ENCODE results near the gene CXCR6.

Gene CXCR6

DNA sequence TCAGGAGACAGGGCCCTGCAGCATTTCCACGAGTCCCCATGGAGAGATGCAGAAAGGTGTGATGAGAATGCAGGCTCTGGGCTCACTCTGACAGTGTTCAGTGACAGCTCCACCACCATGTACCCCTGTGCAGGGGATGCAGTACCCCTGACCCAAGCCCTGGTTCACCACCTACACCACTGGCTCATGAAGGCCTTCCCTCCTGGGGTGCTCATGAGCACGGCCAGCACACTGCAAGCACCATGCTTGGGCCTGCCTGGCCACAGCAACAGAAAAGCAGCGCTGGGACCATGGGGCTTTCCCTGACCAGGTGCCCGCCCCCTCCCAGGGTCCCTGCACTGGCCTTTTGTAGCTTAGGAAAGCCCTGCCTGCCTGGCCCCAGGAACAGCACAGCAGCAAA is 6.2 kb downstream of the CXCR6 start:
- no peak for DNase-seq

DNA sequence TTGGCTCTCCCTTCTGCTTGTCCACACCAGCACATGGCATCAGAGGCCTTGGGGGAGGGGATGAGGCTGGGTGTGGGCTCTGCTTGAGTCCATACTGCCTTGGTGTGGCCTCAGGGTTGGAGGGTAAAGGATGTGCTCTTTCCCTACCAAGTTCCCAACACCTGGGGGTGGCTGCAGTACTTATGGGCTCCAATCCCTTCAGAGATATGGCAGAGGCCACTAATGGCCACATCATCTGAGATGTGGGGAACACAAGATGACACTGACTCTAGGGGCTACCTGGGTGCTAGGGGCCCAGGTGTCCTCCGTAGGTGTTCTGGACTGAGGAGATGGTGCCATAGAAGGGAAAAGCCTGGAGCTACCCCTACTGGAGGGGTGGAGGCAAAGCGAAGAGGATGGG is 6.9 kb downstream of the CXCR6 start:
- DNase-seq: no peak

DNA sequence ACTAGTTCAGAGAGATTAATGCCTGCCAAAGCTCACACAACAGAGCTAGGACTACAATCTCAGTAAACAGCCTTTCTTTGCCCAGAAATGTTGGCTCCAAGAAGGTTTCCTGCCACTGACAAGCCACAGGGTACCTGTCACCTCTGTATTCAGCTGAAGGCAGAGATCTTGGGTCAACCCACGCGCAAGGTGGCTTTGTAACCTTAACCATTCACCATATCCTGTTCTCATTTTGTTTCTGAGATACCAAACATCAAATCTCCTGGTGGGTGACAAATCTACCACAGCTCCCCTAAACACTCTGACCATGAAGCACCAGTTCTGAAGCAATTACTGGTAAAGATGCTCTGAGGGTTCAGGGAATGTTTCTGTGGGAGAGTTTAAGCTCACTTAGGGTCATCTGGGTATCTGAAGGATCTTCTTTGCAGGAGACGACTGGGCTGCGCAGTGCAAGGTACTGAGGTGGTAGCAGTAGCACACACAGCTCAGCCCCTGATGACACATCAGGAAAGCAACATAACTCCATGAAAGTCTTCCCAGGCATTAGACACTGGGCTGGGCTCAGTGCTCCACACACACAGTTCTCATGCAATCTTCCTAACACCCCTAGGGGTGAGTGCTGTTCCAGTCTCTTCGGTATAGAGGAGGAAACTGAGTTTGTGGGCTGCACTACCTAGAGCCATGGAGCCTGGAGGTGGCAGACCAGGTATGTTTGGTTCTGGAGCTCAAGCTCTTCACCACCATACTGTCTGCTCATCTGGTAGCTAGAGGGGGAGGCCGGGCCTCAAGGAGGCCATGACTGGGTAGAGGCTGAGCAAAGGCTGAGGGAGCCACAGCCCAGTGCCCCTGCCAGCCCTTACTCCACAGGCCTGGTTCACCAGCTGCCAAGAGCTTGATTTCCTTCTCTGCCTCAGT is 7.7 kb downstream of the CXCR6 start:
- peak; percentile 69 for DNase-seq

DNA sequence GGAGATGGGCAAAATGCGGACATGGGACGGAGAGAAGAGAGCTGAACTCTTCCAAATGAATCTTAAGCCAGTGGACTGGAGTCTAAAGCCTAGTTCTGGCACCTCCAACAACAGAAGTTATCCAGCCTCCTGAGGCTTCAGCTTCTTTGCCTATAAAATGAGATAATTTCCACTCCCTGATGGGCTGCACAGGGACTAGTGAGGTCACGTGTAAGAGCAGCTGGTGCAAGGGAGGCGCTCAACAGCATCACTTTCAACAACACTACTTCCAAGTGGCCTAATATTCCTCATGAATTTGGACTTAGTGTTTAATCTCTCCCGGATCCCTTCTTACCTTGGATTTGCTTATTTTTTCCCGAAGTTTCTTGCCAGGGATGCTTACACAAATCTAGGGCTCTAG is 8.7 kb downstream of the CXCR6 start:
- no peak for DNase-seq

DNA sequence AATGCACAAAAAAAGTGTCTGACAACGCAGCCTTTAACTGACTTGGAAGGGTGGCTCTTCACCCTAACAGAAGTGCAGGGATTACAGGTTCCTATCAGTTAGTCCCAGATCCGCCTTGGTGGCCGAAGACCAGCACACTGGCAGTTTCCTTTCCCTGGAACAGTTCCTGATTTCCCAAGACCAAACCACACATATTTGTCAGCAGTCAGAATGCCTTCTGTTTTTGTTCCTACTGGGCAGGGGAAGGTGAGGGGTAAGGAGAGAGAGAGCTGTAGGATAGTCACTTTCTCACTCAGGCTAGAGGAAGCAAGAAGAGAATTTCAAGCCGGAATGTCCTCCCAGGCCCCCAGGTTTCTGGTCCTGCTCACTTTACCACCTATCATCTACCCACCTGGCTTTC is 9.2 kb downstream of the CXCR6 start:
- no peak for DNase-seq

DNA sequence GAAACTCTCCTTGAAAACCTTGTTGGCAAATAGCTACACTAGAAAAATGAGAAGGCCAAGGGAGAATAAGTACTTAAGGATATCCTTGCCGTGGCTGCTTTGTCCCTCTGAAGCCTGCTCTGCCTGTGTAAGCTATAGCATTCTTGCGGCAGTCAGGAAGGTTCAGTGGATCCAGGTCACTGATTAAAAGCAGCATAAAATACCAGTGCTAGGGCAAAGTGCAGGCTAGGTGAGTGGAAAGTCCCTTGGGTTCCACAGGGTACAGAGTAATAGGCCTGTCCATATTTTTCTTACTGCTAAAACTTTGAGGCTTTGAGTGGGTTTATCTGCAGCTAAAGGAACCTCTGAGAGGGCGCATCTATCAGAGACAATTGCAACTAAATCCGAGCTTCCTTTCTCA is 10.3 kb downstream of the CXCR6 start:
- no peak for DNase-seq

DNA sequence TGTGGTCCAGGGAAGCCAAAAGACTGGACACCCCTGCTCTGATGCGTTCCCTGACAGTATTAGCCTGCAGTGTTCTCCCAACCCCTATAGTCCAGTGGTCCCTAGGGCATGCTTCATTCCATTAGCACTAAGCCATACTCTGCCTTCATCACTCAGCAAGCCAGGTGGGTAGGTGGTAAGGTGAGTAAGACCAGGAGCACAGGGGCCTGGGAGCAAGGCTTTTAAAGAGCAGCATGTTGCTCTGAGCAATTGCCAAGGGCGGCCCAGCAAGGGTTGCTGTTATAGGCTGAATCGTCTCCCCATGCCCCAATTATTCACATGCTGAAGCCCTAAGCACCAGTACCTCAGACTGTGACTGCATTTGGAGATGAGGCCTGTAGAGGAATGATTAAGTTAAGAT is 11.0 kb downstream of the CXCR6 start:
- no peak for DNase-seq

DNA sequence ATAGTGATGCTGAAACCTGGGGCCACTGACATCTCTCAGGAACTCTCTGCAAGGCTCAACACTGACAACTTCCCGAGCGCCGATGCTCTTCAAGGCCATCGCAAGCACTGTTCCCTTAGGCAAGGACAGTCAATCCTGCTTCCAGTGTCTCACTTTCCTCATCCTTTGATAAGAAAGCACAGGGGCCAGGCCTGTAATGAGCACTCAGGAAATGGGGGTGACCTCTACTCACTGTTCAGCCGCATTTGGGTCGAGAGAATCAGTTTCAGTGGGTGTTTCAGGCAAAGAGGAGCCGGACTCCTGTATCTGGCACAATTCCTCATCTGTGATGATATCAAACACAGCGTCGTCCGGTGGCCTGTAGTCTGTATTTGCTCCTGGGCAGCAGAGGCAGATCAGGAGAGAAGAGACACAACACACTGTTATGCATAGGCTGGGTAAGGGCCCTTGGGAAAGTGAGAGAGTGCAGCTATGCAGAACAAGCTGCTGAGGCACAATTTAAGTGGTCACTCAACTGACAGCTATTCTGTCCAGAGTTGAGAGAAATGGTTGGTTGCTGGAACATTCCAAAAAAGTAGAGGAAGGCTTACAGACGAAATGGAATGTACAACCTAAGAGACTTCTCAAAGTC is 11.9 kb downstream of the CXCR6 start:
- DNase-seq: no peak

DNA sequence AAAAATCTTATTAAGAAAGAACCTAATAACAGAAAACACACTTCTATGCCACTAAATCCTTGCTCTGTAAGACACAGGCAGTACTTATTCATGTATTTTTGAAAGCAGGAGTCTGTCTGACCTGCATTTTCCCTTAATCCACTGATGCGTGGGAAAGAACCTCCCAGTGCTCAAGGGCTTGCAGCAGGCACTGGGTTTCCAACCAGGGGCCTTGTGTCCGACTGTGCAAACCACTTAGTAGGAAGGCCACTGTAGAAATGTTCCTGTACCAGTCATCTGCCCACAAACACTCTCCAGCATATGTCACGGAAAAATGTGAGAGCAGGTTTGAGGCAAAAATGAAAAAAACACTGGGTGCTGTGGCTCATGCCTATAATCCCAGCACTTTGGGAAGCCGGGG is 12.4 kb downstream of the CXCR6 start:
- DNase-seq: no peak

DNA sequence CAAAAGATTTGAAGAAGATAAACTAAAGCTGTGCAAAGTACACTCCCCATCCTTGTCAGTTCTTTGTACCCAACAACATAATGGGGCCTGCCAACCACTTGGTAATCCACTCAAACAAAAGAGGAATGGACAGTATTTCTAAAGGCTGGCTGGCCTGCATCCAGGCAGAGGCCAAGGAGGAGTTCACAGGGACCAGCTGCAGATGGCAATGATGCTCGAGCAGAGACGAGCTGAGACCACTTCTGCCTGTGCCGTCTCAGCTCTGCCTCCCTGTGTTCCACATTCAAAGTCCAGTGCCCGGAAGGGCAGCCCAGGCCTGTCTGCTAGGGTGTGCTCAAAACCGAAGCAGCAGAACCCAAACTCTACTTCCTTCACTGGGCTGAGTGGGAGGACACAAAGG is 14.3 kb downstream of the CXCR6 start:
- no peak for DNase-seq

DNA sequence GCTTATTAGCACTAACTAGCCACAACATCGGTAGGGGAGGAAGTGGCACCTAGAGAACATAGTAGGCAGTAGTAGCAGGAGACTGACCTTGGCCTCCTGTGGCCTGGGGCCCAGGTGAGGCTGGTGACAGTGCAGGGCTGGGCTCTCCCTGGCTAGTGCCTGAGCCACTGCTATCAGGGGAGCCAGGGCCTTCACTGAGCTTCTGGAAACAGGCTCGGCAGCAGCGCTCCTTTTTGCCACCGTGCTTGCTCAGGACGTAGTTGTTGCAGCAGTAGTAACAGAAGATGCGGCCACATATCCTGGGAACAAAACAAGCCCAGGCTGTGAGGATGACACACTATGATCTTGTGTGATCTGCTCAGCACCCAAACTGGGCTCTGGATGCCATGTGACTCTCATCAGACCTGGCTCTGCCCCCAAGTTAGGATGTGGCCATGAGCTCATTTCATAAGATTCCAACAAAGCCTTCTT is 15.1 kb downstream of the CXCR6 start:
- DNase-seq: no peak

DNA sequence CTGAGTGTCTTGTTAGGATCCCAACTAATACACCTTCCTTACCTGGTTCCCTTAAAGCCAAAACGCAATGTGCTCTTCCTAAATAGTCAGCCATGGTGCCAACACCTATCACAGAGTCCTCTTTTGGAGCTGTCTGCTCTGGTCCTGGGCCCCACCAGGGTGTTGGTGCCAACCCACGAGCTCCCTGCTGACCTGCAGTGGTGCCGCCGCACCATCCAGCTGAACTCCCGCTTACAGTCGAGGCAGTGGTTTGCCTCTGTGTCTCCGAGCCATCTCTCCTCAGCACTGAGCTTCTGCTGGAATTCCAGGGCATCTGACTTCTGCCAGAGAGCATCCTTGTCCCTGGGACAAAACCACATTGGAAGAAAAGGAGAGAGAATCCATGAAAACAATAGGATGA is 15.9 kb downstream of the CXCR6 start:
- no peak for DNase-seq

DNA sequence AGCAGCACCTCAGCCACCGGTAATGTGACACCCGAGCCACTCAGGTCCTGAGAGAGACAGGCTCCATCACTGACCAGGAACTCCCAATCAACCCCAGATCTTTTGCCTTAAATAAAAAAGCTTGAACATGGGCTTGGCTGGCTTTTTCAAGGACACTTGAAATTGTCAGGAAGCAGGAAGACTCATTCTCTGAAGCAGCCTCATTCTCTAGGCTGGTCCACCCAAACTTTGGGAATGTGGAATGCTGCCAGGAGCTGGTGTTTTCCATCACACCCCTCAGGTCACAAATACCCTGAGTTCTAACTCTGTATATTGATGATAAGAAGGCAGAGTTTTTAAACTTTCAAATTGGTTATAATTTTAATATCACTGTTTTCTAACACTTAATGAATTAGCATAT is 17.0 kb downstream of the CXCR6 start:
- no peak for DNase-seq

DNA sequence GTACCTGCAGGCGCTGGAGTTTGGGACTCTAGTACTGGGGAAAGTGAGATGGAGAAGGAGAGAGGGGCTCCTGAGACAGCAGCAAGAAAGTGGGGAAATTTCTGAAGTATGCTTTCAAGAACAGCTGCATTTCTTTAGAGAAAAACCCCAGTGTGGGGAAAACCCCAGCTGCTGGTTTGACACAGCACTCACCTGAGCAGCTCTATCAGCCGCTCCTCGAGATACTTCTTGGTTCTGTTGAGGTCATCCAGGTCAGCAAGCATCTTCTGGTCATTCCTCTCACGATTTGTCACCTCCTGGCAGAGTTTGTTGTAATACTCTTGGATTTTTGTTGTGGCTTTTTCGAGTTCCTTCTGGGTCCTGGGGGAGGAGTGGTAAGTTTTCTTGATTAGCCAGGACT is 18.8 kb downstream of the CXCR6 start:
- peak; percentile 20 for DNase-seq

DNA sequence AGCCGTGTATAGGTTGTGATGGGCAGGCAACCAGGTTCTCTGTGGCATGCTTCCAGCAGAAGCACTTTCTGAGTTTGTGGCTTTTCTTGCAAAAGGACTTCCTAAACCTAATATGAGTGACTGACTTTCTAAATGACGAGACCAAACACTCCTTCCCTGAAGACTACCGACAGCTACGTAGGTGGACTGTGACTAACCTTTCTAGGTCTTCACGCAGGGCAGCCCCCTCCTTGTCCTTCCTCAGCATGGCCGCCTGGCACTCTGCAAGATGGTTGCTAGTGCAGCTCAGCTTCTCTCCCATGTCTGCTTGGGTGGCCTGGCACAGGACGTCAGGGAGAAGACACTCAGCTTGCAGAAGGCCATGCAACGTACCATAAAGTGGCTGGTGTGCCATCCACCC is 20.9 kb downstream of the CXCR6 start:
- DNase-seq: peak; percentile 67

DNA sequence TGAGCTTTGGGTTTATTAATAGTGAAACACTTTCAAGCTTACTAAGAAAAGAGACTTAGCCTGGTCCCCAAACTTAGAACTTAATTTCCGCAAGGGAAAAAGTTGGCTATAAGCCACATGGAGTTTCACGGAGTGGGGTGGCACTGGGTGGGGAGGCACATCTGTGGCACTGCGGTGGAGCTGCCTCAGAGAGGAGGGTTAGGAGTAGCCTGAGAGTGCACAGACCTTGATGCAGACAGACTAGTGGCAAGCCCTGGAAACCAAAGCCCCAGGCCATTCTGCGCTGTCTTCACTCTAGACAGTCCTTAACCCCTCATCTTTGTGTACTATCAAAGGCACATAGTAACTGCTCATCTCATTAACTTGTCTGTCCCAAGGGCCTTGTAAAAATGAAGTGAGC is 22.0 kb downstream of the CXCR6 start:
- peak; percentile 18 for DNase-seq

DNA sequence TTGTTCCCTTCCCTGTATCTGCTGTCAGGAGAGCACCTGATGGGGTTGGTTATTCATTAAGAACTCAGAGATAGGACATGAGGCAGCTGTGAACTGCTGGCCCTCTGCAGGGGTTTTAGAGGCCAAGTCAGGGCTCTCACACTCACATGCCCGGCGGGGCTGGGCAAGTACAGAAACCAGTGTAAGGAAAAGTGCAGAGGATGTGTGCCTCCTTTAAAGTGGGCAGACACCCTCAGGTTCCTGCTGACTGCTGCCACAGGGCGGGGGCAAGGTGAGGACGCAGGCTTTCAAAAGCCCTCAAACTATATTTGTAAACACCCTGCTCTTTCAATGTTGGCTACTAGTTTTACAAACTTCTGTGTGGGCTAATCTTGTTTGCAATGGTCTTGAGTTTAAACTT is 22.4 kb downstream of the CXCR6 start:
- DNase-seq: no peak

DNA sequence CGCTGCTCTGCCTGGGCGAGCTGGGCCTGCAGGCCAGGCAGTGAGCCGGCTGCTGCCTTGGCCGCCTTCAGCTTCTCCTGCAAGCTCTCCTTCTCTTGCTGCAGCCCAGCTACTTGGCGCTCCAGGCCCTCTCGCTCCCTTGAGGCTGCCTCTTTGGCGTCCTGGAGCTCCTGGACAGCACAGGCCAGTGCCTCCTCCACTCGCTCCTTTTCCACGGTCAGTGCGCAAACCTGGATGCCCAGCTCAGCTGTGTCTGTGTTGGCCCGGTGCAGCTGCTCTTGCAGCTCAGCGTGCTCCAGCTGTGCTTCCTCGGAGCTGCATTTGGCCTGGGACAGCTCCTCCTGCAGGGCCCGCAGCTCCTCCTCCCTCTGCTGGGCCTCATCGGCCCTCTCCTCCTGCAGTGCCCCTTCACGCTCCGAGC is 23.1 kb downstream of the CXCR6 start:
- DNase-seq: no peak

DNA sequence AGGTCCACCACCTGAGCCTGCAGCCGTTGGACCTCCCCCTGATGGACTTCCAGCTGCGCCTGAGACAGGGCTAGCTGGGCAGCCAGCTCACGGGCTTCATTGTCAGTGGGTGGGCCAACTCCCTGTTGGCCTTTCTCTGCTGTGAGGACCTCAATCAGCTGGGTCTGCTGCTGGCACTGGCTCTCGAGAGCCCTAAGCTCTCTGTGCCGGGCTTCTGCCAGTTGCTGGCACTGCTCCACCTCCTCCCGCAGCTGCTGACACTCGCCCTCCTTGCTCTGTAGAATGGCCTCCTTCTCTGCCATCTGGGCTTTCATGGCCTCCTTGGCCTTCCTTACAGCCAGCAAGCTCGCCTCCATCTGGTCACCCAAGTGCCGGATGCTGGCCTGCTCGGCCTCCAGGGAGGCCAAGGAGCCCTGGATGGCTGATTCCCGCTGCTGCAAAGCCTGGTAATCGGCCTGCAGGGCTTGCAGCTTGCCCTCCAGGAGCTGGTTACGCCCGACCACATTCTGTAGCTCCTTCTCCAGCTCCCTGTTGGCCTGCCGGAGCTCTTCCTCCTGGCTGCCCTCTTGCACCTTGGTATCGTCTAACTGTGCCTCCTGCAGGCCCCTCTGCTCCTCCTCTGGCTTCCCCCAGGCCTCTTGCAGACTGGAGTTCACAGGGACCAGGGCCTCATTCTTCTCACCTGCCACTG is 23.8 kb downstream of the CXCR6 start:
- DNase-seq: no peak

DNA sequence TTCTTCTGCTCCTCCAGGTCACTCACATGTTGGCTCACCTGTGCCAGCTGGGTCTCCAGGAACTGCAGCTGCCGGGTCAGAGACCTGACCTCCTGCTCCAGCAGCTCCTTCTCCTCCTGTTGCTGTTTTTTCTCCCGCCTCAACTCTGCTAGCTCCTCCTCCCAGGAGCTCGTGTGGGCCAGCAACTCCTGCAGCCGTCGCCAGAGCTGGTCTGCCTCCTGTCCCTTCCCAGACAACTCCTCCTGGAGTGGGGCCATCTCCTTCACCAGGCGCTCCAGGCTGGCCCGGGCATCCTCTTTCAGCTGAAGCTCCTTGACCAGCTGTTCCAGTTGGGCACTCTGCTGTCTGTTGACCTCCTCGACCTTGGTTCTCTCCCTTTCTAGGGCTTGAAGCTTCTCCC is 24.5 kb downstream of the CXCR6 start:
- no peak for DNase-seq

DNA sequence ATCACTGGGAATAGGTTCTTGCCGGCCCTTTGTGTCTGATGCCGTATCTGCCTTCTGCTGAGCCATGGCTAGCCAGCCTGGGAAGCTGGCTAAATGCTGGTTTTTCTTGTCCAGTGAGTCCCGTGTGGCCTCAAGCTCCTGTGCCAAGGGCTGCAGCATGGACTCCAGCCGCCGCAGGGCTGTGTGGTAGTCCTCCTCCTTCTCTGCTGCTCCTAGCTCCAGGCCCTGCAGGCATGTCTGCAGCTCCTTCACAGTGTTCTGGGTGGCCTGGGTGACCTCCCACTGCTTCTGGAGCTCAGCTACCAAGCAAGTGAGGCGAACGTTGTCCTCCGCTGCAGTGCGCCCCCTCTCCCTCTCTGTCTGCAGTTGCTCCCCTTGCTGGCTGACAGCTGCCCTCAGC is 24.9 kb downstream of the CXCR6 start:
- DNase-seq: no peak

DNA sequence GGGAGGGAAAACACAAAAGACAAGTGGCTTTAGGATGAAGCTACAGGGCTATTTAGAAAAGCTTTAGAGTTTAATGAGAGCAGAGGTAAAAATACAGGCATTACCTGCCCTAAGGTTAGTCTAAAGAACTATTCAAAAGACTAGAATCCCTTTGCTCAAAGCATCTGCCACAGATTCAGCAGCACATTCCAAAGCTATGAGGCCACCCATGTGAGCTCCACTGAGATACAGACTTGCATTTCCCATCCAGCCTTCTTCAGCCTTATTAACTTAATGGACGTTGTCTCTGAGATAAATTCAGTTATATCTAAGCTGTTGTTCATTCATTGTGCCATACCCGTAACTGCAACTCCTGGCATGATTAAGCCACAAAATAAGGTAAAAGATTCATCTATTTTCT is 25.4 kb downstream of the CXCR6 start:
- no peak for DNase-seq

DNA sequence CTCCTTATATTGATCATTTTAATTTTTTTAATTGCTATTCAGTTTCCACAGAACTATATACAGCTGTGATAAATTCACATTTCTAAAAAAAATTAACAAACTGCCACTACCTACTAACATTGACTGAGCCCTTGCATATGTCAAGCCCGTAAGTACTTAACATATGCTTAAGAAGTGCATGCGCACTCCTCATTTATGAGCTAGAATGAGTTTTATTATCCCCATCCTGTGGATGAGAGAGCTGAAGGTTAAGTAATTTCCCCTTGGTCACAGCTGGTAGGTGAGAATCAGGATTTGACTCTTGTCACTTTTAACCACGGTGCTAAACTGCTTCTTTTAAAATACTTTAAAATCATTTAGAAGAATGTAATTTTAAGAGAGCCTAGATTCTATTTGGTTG is 25.9 kb downstream of the CXCR6 start:
- DNase-seq: no peak

DNA sequence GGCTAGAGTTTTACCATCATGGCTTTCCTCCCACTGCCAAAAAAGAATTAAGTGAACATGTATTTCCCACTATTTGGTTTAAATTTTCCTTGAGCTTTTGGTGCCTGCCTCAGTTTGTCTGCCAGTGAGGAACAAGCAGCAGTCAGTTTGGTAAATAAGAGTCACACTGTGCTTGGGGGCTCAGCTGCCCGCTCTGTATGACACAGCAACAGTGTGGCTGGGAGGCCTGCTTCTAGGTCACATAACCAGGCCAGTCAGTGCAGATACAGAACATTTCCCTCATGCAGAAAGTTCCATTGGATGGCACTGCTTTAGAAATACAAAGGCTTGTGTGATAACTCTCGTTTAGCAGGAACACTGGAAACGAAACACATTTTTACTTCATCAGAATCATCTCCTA is 26.7 kb downstream of the CXCR6 start:
- DNase-seq: no peak

Measured in stimulated activated naive CD4-positive, alpha-beta T cell treated with Interleukin-2 at 50 U/mL for 16 hours (primary cell).